ENCODE results near the gene C1orf122. TPM values are rescaled to one million over a fixed set of nuclear protein-coding genes. Genes with fewer than 3 reads are reported as not detected.
"Not testable (repeated sequence)": the region's sequence is repeated elsewhere in the genome, so short reads cannot be mapped to it uniquely, and the experiment has no call there.

C1orf122 gene
- 10 to 100 TPM; 17.7 to 29.4 TPM for total RNA-seq

- ATAC-seq (replicated peaks), result peak; percentile 95
- no peaks in the 10 kb centered on the region for H3K9me3 Mint-ChIP-seq
- H3K27ac Mint-ChIP-seq, result peak within 1 kb of the TSS; percentile 94
- H3K27me3 Mint-ChIP-seq, result no peaks in the 10 kb centered on the region
- peaks cover 5% of the 10 kb centered on the region for H3K4me1 Mint-ChIP-seq
- peak within 1 kb of the TSS; percentile 88 for H3K4me3 Mint-ChIP-seq
- H3K36me3 Mint-ChIP-seq (ENCODE audit: low read depth), result peaks cover 64% of the 10 kb centered on the region
These were observed at the start of gene C1orf122, which contains the start of gene YRDC for GRCh38 chr1:37807555-37808368. C1orf122 (plus strand) TSS chr1:37807790; CDS start chr1:37808405, 615 bp downstream. YRDC (minus strand) TSS chr1:37808208; CDS start chr1:37808180, 28 bp downstream.

- Mint-ChIP-seq H3K36me3 (ENCODE audit: low read depth) (peaks cover 3% of the 10 kb centered on the region), H3K9me3 (no peaks in the 10 kb centered on the region), H3K4me1 (no peaks in the 10 kb centered on the region), H3K4me3 (no peak overlapping the region), H3K27me3 (peaks cover 18% of the 10 kb centered on the region), H3K27ac (no peak overlapping the region)
- no peak for ATAC-seq (replicated peaks)
These were observed 48.1 kb upstream of the C1orf122 start for GRCh38 chr1:37759451-37759850.

DNA sequence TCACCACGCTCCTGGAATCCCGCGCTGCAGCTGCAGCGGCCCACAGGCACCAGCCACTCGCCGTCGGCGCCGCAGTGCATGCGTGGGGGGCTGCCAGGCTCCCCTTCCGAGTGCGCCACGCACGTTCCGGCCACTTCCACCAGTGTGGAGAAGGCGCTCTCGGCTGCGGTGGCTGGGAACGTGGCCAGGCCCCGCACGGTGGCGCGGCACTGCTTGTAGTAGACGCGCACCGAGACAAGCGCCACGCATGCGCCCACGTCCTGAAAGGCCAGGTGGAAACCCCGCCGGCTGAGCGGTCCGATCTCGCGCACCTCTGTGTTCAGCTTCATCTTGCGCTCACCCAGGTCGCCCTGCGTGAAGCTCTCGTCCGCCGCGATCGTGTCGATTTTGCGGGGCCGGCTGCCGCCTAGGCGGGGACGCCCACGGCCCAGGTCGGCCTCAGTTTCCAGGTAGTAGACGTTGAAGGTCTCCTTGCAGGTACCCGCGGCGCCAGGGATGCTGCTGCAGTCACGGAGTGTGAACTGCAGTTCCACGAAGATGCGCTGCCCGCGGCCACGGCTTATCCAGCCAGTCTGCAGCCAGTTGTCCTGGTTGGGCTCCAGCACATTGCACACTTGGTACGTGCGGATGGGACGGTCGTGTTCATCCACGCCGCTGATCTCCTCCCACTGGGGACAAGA is 46.0 kb upstream of the C1orf122 start:
- H3K4me3 Mint-ChIP-seq, result no peak overlapping the region
- ATAC-seq (replicated peaks), result no peak
- H3K27ac Mint-ChIP-seq, result no peak overlapping the region
- H3K27me3 Mint-ChIP-seq, result peaks cover 37% of the 10 kb centered on the region
- no peaks in the 10 kb centered on the region for H3K9me3 Mint-ChIP-seq
- H3K4me1 Mint-ChIP-seq, result no peaks in the 10 kb centered on the region
- peaks cover 5% of the 10 kb centered on the region for H3K36me3 Mint-ChIP-seq (ENCODE audit: low read depth)

- H3K27me3 Mint-ChIP-seq, result peaks cover 43% of the 10 kb centered on the region
These were observed 45.1 kb upstream of the C1orf122 start for GRCh38 chr1:37762516-37762915.

GRCh38 chr1:37763791-37764413 is 43.7 kb upstream of the C1orf122 start:
- Mint-ChIP-seq H3K27me3 (peaks cover 52% of the 10 kb centered on the region), H3K4me3 (no peak overlapping the region), H3K9me3 (no peaks in the 10 kb centered on the region), H3K36me3 (ENCODE audit: low read depth) (peaks cover 5% of the 10 kb centered on the region), H3K4me1 (no peaks in the 10 kb centered on the region), H3K27ac (no peak overlapping the region)
- no peak for ATAC-seq (replicated peaks)

More at GRCh38 chr1:37762516-37762915, 45.1 kb upstream of the C1orf122 start:
- Mint-ChIP-seq H3K4me3 (no peak overlapping the region), H3K36me3 (ENCODE audit: low read depth) (peaks cover 5% of the 10 kb centered on the region), H3K9me3 (no peaks in the 10 kb centered on the region), H3K27ac (no peak overlapping the region), H3K4me1 (no peaks in the 10 kb centered on the region)
- no peak for ATAC-seq (replicated peaks)

GRCh38 chr1:37764414-37764825 is 43.2 kb upstream of the C1orf122 start:
- Mint-ChIP-seq H3K27ac (no peak overlapping the region), H3K27me3 (peaks cover 57% of the 10 kb centered on the region), H3K4me1 (no peaks in the 10 kb centered on the region), H3K36me3 (ENCODE audit: low read depth) (peaks cover 5% of the 10 kb centered on the region), H3K4me3 (no peak overlapping the region), H3K9me3 (no peaks in the 10 kb centered on the region)
- ATAC-seq (replicated peaks), result no peak

- Mint-ChIP-seq H3K9me3 (no peaks in the 10 kb centered on the region), H3K27ac (no peak within 1 kb of the TSS), H3K4me1 (no peaks in the 10 kb centered on the region), H3K27me3 (peaks cover 60% of the 10 kb centered on the region), H3K36me3 (ENCODE audit: low read depth) (peaks cover 5% of the 10 kb centered on the region), H3K4me3 (peak within 1 kb of the TSS; percentile 59)
- ATAC-seq (replicated peaks), result no peak
These were observed 42.6 kb upstream of the C1orf122 start, which contains the start of gene EPHA10 for GRCh38 chr1:37764888-37765441. EPHA10 (minus strand) TSS chr1:37765120; CDS start chr1:37765066, 54 bp downstream.

DNA sequence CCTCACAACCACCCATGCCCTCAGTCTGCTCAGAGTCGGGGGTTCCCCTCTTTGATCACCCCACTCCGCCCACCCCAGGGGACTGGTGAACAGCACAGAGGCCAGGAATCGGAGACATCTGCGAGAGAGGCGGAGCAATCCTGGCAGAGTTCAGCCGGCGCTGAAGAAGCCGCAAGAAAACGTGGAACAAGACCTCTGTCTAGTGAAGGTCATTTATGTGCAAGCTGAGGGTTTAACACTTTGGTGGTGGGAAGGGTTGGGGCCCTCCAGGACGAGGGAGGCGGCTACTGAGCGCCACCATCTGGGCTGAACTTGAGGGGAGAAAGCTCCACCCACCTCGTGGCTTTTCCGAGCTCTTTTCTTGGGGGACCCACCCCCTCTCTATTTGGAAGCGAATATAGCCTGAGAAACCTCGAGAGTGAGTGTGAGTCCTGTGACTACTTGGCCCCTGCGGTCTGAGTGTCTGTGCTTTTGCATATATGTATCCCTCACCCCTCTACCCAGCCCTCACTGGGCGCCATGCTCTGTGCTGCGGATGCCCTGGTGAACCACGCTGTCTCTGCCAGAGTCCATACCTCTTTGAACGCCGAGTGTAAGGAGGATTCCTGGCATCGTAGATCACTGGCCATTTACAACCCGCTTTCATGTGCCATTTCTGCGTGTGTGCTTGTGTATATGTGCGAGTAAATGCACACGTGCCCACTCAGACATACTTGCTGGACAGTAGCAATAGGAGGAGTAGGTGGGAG is 41.5 kb upstream of the C1orf122 start:
- H3K27ac Mint-ChIP-seq, result no peak overlapping the region
- peak overlapping the region; percentile 59 for H3K4me3 Mint-ChIP-seq
- H3K4me1 Mint-ChIP-seq, result no peaks in the 10 kb centered on the region
- peaks cover 68% of the 10 kb centered on the region for H3K27me3 Mint-ChIP-seq
- no peaks in the 10 kb centered on the region for H3K9me3 Mint-ChIP-seq
- H3K36me3 Mint-ChIP-seq (ENCODE audit: low read depth), result peaks cover 5% of the 10 kb centered on the region
- peak; percentile 83 for ATAC-seq (replicated peaks)

- H3K9me3 Mint-ChIP-seq, result no peaks in the 10 kb centered on the region
- H3K4me3 Mint-ChIP-seq, result no peak overlapping the region
- H3K36me3 Mint-ChIP-seq (ENCODE audit: low read depth), result peaks cover 5% of the 10 kb centered on the region
- no peaks in the 10 kb centered on the region for H3K4me1 Mint-ChIP-seq
- H3K27ac Mint-ChIP-seq, result no peak overlapping the region
- H3K27me3 Mint-ChIP-seq, result peaks cover 66% of the 10 kb centered on the region
- no peak for ATAC-seq (replicated peaks)
These were observed 40.1 kb upstream of the C1orf122 start for GRCh38 chr1:37767488-37767887.

- peaks cover 36% of the 10 kb centered on the region for H3K27me3 Mint-ChIP-seq
- H3K4me1 Mint-ChIP-seq, result not testable (repeated sequence)
These were observed 36.1 kb upstream of the C1orf122 start for GRCh38 chr1:37771440-37771839.

DNA sequence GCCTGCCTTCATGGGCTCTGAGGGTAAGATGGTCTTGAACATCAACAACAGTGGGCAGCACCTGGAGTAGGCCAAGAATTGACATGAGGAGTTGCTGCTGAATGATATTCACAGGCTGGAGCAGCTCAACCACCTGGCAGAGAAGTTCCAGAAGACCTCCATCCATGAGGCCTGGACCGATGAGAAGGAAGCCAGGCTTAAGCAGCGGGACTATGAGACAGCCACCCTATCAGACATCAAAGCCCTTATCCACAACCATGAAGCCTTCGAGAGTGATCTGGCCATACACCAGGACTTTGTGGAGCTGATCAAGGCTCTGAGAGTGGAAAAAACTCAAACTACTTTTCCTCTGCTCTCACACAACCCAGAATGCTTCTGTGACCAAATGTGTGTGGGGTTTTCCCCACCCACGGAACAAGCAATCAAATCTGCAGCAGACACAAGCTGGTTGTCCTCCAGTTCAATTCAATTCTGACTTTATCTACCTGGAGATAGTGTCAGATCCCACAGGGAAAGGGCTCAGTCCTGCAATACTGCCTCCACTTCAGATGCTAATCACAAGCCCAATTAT is 30.6 kb upstream of the C1orf122 start:
- H3K36me3 Mint-ChIP-seq (ENCODE audit: low read depth), result no peaks in the 10 kb centered on the region
- no peak overlapping the region for H3K27ac Mint-ChIP-seq
- ATAC-seq (replicated peaks), result peak; percentile 60
- H3K4me1 Mint-ChIP-seq, result no peaks in the 10 kb centered on the region
- H3K27me3 Mint-ChIP-seq, result peaks cover 8% of the 10 kb centered on the region
- no peak overlapping the region for H3K4me3 Mint-ChIP-seq
- H3K9me3 Mint-ChIP-seq, result no peaks in the 10 kb centered on the region

More at GRCh38 chr1:37771440-37771839, 36.1 kb upstream of the C1orf122 start:
- H3K36me3 Mint-ChIP-seq (ENCODE audit: low read depth); H3K9me3 Mint-ChIP-seq; H3K27ac Mint-ChIP-seq; H3K4me3 Mint-ChIP-seq; ATAC-seq (replicated peaks): not testable (repeated sequence)

GRCh38 chr1:37778654-37779053 is 28.9 kb upstream of the C1orf122 start:
- no peak for ATAC-seq (replicated peaks)
- H3K4me3 Mint-ChIP-seq, result no peak overlapping the region
- no peaks in the 10 kb centered on the region for H3K9me3 Mint-ChIP-seq
- H3K27me3 Mint-ChIP-seq, result peaks cover 4% of the 10 kb centered on the region
- H3K27ac Mint-ChIP-seq, result no peak overlapping the region
- no peaks in the 10 kb centered on the region for H3K4me1 Mint-ChIP-seq
- no peaks in the 10 kb centered on the region for H3K36me3 Mint-ChIP-seq (ENCODE audit: low read depth)

DNA sequence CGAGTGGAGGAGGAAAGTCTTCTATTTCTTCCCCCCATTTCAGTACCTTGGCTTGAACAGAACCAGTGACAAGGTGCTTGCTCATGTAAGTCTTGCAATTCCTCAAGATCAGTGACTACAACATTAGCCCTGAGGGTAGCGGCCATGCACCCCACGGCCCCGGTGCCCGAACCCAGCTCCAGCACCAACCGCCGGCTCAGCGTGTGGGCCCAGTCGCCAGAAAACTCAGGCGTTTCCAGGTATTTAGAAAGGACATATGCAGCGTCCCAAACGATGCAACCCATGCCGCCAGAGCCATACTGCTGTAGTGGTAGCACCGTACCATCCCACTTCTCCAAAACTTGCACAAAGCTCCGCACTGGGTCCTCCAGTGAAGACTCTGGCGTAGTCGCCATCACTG is 25.1 kb upstream of the C1orf122 start:
- no peaks in the 10 kb centered on the region for H3K9me3 Mint-ChIP-seq
- H3K36me3 Mint-ChIP-seq (ENCODE audit: low read depth), result no peaks in the 10 kb centered on the region
- H3K27me3 Mint-ChIP-seq, result peaks cover 14% of the 10 kb centered on the region
- H3K27ac Mint-ChIP-seq, result no peak overlapping the region
- H3K4me1 Mint-ChIP-seq, result no peaks in the 10 kb centered on the region
- H3K4me3 Mint-ChIP-seq, result no peak overlapping the region
- no peak for ATAC-seq (replicated peaks)

All from activated T-helper 17 cell treated with anti-CD3 and anti-CD28 coated beads, Interleukin-2, amount 50 U/mL, for 72 hours (primary cell).